Measurements from ENCODE around the gene CD84.
"Not testable (repeated sequence)": the region's sequence is repeated elsewhere in the genome, so short reads cannot be mapped to it uniquely, and the experiment has no call there.

Gene CD84

GRCh38 chr1:160522622-160523345 is 56.5 kb downstream of the CD84 start, which contains the start of gene SLAMF6:
Gene SLAMF6, minus strand, starts transcription at chr1:160523255. Its CDS starts 63 bp downstream, at chr1:160523192.
- TF ChIP-seq EZH2 (IDR thresholded peaks at IDR 0.05) (no peak), FOXP2 (optimal IDR thresholded peaks at IDR 0.05; ENCODE audit: control extremely low read depth, extremely low read length, insufficient read depth) (no peak), POLR2AphosphoS5 (IDR thresholded peaks at IDR 0.05; ENCODE audit: borderline replicate concordance, low read depth, low read length) (no peak)
- no peak for DNase-seq (ENCODE audit: low read depth, low spot score)
- H3K4me3 ChIP-seq, result no peak within 1 kb of the TSS
- H3K36me3 ChIP-seq (ENCODE audit: insufficient read depth, low read length), result no peaks in the 10 kb centered on the region
- H3K9me3 ChIP-seq (ENCODE audit: low read depth, low read length), result no peaks in the 10 kb centered on the region
- no peak within 1 kb of the TSS for H3K27ac ChIP-seq
- H3K9ac ChIP-seq (ENCODE audit: insufficient read length), result no peak within 1 kb of the TSS

- no peak for DNase-seq (ENCODE audit: low read depth, low spot score)
- Histone ChIP-seq H3K9me3 (ENCODE audit: low read depth, low read length) (no peaks in the 10 kb centered on the region), H3K9ac (ENCODE audit: insufficient read length) (no peak overlapping the region), H3K27ac (no peak overlapping the region), H3K36me3 (ENCODE audit: insufficient read depth, low read length) (no peaks in the 10 kb centered on the region), H3K4me3 (no peak overlapping the region)
- TF ChIP-seq EZH2 (IDR thresholded peaks at IDR 0.05) (no peak), FOXP2 (optimal IDR thresholded peaks at IDR 0.05; ENCODE audit: control extremely low read depth, extremely low read length, insufficient read depth) (no peak), POLR2AphosphoS5 (IDR thresholded peaks at IDR 0.05; ENCODE audit: borderline replicate concordance, low read depth, low read length) (no peak)
Observed at GRCh38 chr1:160522136-160522535, 57.2 kb downstream of the CD84 start.

GRCh38 chr1:160521554-160521953 is 57.7 kb downstream of the CD84 start:
- H3K9ac ChIP-seq (ENCODE audit: insufficient read length), result no peak overlapping the region

GRCh38 chr1:160520999-160521398 is 58.3 kb downstream of the CD84 start:
- Histone ChIP-seq H3K9ac (ENCODE audit: insufficient read length) (no peak overlapping the region), H3K36me3 (ENCODE audit: insufficient read depth, low read length) (no peaks in the 10 kb centered on the region), H3K27ac (no peak overlapping the region), H3K4me3 (no peak overlapping the region), H3K9me3 (ENCODE audit: low read depth, low read length) (no peaks in the 10 kb centered on the region)
- DNase-seq (ENCODE audit: low read depth, low spot score), result no peak
- TF ChIP-seq FOXP2 (optimal IDR thresholded peaks at IDR 0.05; ENCODE audit: control extremely low read depth, extremely low read length, insufficient read depth), result no peak
- no peak for TF ChIP-seq POLR2AphosphoS5 (IDR thresholded peaks at IDR 0.05; ENCODE audit: borderline replicate concordance, low read depth, low read length)
- TF ChIP-seq EZH2 (IDR thresholded peaks at IDR 0.05), result no peak

More at GRCh38 chr1:160521554-160521953, 57.7 kb downstream of the CD84 start:
- no peak for DNase-seq (ENCODE audit: low read depth, low spot score)
- Histone ChIP-seq H3K27ac (no peak overlapping the region), H3K36me3 (ENCODE audit: insufficient read depth, low read length) (no peaks in the 10 kb centered on the region), H3K9me3 (ENCODE audit: low read depth, low read length) (no peaks in the 10 kb centered on the region), H3K4me3 (no peak overlapping the region)
- TF ChIP-seq FOXP2 (optimal IDR thresholded peaks at IDR 0.05; ENCODE audit: control extremely low read depth, extremely low read length, insufficient read depth) (no peak), POLR2AphosphoS5 (IDR thresholded peaks at IDR 0.05; ENCODE audit: borderline replicate concordance, low read depth, low read length) (no peak), EZH2 (IDR thresholded peaks at IDR 0.05) (no peak)

GRCh38 chr1:160520582-160520981 is 58.7 kb downstream of the CD84 start:
- DNase-seq (ENCODE audit: low read depth, low spot score), result no peak
- Histone ChIP-seq H3K27ac (no peak overlapping the region), H3K36me3 (ENCODE audit: insufficient read depth, low read length) (no peaks in the 10 kb centered on the region), H3K9me3 (ENCODE audit: low read depth, low read length) (no peaks in the 10 kb centered on the region), H3K9ac (ENCODE audit: insufficient read length) (no peak overlapping the region), H3K4me3 (no peak overlapping the region)
- TF ChIP-seq EZH2 (IDR thresholded peaks at IDR 0.05) (no peak), FOXP2 (optimal IDR thresholded peaks at IDR 0.05; ENCODE audit: control extremely low read depth, extremely low read length, insufficient read depth) (no peak), POLR2AphosphoS5 (IDR thresholded peaks at IDR 0.05; ENCODE audit: borderline replicate concordance, low read depth, low read length) (no peak)

GRCh38 chr1:160519642-160520435 is 59.5 kb downstream of the CD84 start:
- Histone ChIP-seq H3K4me3 (no peak overlapping the region), H3K9me3 (ENCODE audit: low read depth, low read length) (no peaks in the 10 kb centered on the region), H3K36me3 (ENCODE audit: insufficient read depth, low read length) (no peaks in the 10 kb centered on the region), H3K9ac (ENCODE audit: insufficient read length) (no peak overlapping the region), H3K27ac (no peak overlapping the region)
- TF ChIP-seq POLR2AphosphoS5 (IDR thresholded peaks at IDR 0.05; ENCODE audit: borderline replicate concordance, low read depth, low read length), result no peak
- TF ChIP-seq EZH2 (IDR thresholded peaks at IDR 0.05), result no peak
- TF ChIP-seq FOXP2 (optimal IDR thresholded peaks at IDR 0.05; ENCODE audit: control extremely low read depth, extremely low read length, insufficient read depth), result no peak
- no peak for DNase-seq (ENCODE audit: low read depth, low spot score)

GRCh38 chr1:160517519-160517918 is 61.8 kb downstream of the CD84 start:
- DNase-seq (ENCODE audit: low read depth, low spot score); H3K9ac ChIP-seq (ENCODE audit: insufficient read length); H3K9me3 ChIP-seq (ENCODE audit: low read depth, low read length); H3K4me3 ChIP-seq; H3K27ac ChIP-seq; H3K36me3 ChIP-seq (ENCODE audit: insufficient read depth, low read length): not testable (repeated sequence)

- not testable (repeated sequence) for H3K9me3 ChIP-seq (ENCODE audit: low read depth, low read length); H3K27ac ChIP-seq; H3K9ac ChIP-seq (ENCODE audit: insufficient read length); H3K36me3 ChIP-seq (ENCODE audit: insufficient read depth, low read length); H3K4me3 ChIP-seq; DNase-seq (ENCODE audit: low read depth, low spot score)
Observed at GRCh38 chr1:160515908-160516307, 63.4 kb downstream of the CD84 start.

Measured in SK-N-MC (cell line).